Uterus (tissue), 4 donors: ENCODE data around the gene TH. TPM values are rescaled to one million over a fixed set of nuclear protein-coding genes. Genes with fewer than 3 reads are reported as not detected.

Source experiments
- DNase-seq, 2 donors: peaks; one replicate each; pipeline ENCODE4 v3.0.0-alpha.2; 2019 to 2020
- H3K27ac ChIP-seq, 2 donors: fragments of 200-600 bp; sonication (generic); 1 replicate in 1 of 2; 2 replicates in 1 of 2; pipeline ENCODE4 v1.5.1; 2016 to 2018
- H3K27me3 ChIP-seq, 2 donors: fragments of 200-600 bp; sonication (generic); one replicate each; pipeline ENCODE4 v1.5.1; 2018 to 2019; ENCODE audit warnings: control low read depth in 1 of 2
- H3K36me3 ChIP-seq, 2 donors: fragments of 200-600 bp; sonication (generic); one replicate each; pipeline ENCODE4 v1.5.1; 2019; ENCODE audit warnings: control low read depth in 1 of 2
- H3K4me1 ChIP-seq, 2 donors: fragments of 200-600 bp; sonication (generic); one replicate each; pipeline ENCODE4 v1.5.1; 2018 to 2019; ENCODE audit warnings: control low read depth in 1 of 2
- H3K4me3 ChIP-seq, 2 donors: fragments of 200-600 bp; sonication (generic); 1 replicate in 1 of 2; 2 replicates in 1 of 2; pipeline ENCODE4 v1.5.1; 2018 to 2019; ENCODE audit warnings: mild to moderate bottlenecking in 1 of 2
- H3K9me3 ChIP-seq, 2 donors: fragments of 200-600 bp; sonication (generic); one replicate each; pipeline ENCODE4 v1.5.1; 2019; ENCODE audit warnings: control low read depth in 1 of 2
- CTCF ChIP-seq, 4 experiments: fragments of 200-600 bp in 2 of 4; fragments of 450-650 bp in 2 of 4; sonication (generic) in 2 of 4; IDR thresholded peaks; one replicate each; pipeline ENCODE4 v1.5.1; 2016 to 2019; ENCODE audit warnings: antibody characterized with exemption in 4 of 4, mild to moderate bottlenecking in 2 of 4, moderate library complexity in 1 of 4
- POLR2A ChIP-seq, 2 donors: fragments of 450-650 bp; IDR thresholded peaks; one replicate each; pipeline ENCODE4 v1.6.1; 2016; ENCODE audit warnings: antibody characterized with exemption in 2 of 2, mild to moderate bottlenecking in 1 of 2, moderate library complexity in 1 of 2
- intact Hi-C: fragments of 100-400 bp; cut with DNase I; formaldehyde crosslinking; loops from one replicate; pipeline ENCODE4 v1.15.1; 2023; ENCODE audit warnings: low total_unique reads
- total RNA-seq, 4 donors: library from RNA; depleted of rRNA in 3 of 4; stranded (reverse); fragments of >200 nt in 3 of 4; gene quantifications; one replicate each; pipeline versions ENCODE4 v1.1.0 to v1.2.4, GENCODE V29; 2014 to 2023
- donor health status: DM: yes; HTN: yes; CAD: no.

The TH gene
- total RNA-seq, 4 donors from 2014 or later: 0.37 to 1.3 TPM; not detected in 2

GRCh38 chr11:2158296-2158737 lies 13.3 kb downstream of the TH start:
- Histone ChIP-seq H3K4me3 (no peak overlapping the region), H3K27ac (no peak overlapping the region), H3K27me3 (no peaks in the 10 kb centered on the region), H3K4me1 (no peaks in the 10 kb centered on the region), H3K36me3 (no peaks in the 10 kb centered on the region), H3K9me3 (no peaks in the 10 kb centered on the region)
- intact Hi-C loops: loop anchor here (5.0 to 10.0 kb wide), 2 partner anchors 276 to 464 kb away; partner anchors contain the start of gene KRTAP5-6
- no peak for DNase-seq
- TF ChIP-seq CTCF (IDR thresholded peaks at IDR 0.05) (no peak), POLR2A (IDR thresholded peaks at IDR 0.05) (no peak)

GRCh38 chr11:2157294-2158040 lies 14.1 kb downstream of the TH start:
- TF ChIP-seq CTCF (IDR thresholded peaks at IDR 0.05) (no peak), POLR2A (IDR thresholded peaks at IDR 0.05) (no peak)
- intact Hi-C loops: loop anchor here (5.0 to 10.0 kb wide), 2 partner anchors 275 to 463 kb away; partner anchors contain the start of gene KRTAP5-6
- no peak overlapping the region for H3K4me3 ChIP-seq
- no peaks in the 10 kb centered on the region for H3K27me3 ChIP-seq
- no peaks in the 10 kb centered on the region for H3K9me3 ChIP-seq
- H3K27ac ChIP-seq: no peak overlapping the region
- DNase-seq: no peak
- H3K36me3 ChIP-seq: no peaks in the 10 kb centered on the region
- H3K4me1 ChIP-seq: no peaks in the 10 kb centered on the region

- H3K9me3 ChIP-seq: no peaks in the 10 kb centered on the region
- H3K4me1 ChIP-seq: peaks cover 0 to 4% of the 10 kb centered on the region in 2 donors
- H3K4me3 ChIP-seq: no peak overlapping the region
- no peak overlapping the region for H3K27ac ChIP-seq
- TF ChIP-seq CTCF (IDR thresholded peaks at IDR 0.05): peak; percentile 43 to 69 (median 56)
- no peak for TF ChIP-seq POLR2A (IDR thresholded peaks at IDR 0.05)
- no peaks in the 10 kb centered on the region for H3K36me3 ChIP-seq
- DNase-seq: peak; percentile 31 to 67
- intact Hi-C loops: loop anchor here (5.0 to 10.0 kb wide), 2 partner anchors 274 to 462 kb away; partner anchors contain the start of gene KRTAP5-6
- H3K27me3 ChIP-seq: no peaks in the 10 kb centered on the region
Measured at GRCh38 chr11:2156416-2157182, 15.0 kb downstream of the TH start.

- Histone ChIP-seq H3K27ac (no peak overlapping the region), H3K4me1 (peaks cover 0 to 5% of the 10 kb centered on the region in 2 donors), H3K4me3 (no peak overlapping the region), H3K9me3 (no peaks in the 10 kb centered on the region), H3K27me3 (no peaks in the 10 kb centered on the region), H3K36me3 (no peaks in the 10 kb centered on the region)
- DNase-seq: no peak
- TF ChIP-seq POLR2A (IDR thresholded peaks at IDR 0.05): no peak
- TF ChIP-seq CTCF (IDR thresholded peaks at IDR 0.05): no peak
- intact Hi-C loops: loop anchor here (5.0 to 10.0 kb wide), 2 partner anchors 273 to 461 kb away; partner anchors contain the start of gene KRTAP5-6
Measured at GRCh38 chr11:2155511-2155910, 16.1 kb downstream of the TH start.
